ENCODE data around the gene HACE1.

HACE1 gene

GRCh38 chr6:104881964-104882668, 22.4 kb upstream of the HACE1 start:
- Histone ChIP-seq H3K36me3 (ENCODE audit: insufficient read depth, low read length) (no peaks in the 10 kb centered on the region), H3K27me3 (ENCODE audit: insufficient read depth, low read length, poor library complexity) (no peaks in the 10 kb centered on the region), H3K79me2 (ENCODE audit: insufficient read depth, low read length) (no peaks in the 10 kb centered on the region), H2AFZ (ENCODE audit: low read depth, low read length) (no peak overlapping the region), H3K9ac (ENCODE audit: low read depth, low read length) (no peak overlapping the region), H3K4me3 (ENCODE audit: low read depth in 1 of 2, low read length in 2 of 2) (no peak overlapping the region), H3K9me3 (ENCODE audit: insufficient read depth, low read length, severe bottlenecking) (no peaks in the 10 kb centered on the region), H4K20me1 (ENCODE audit: insufficient read depth, low read length) (no peaks in the 10 kb centered on the region), H3K4me1 (ENCODE audit: insufficient read depth, low read length) (no peaks in the 10 kb centered on the region), H3K4me2 (ENCODE audit: insufficient read depth, low read length) (no peak overlapping the region), H3K27ac (ENCODE audit: low read length) (no peak overlapping the region)
- no peak for ATAC-seq (ENCODE audit: insufficient read depth, low read depth)
- DNase-seq = no peak
- TF ChIP-seq EZH2 (IDR thresholded peaks at IDR 0.05; ENCODE audit: borderline replicate concordance, low read depth, low read length, severe bottlenecking) = no peak
- no peak for TF ChIP-seq CTCF (IDR thresholded peaks at IDR 0.05; ENCODE audit: borderline replicate concordance, extremely low read depth, low read length, poor library complexity, severe bottlenecking)

GRCh38 chr6:104862456-104862855, 2.7 kb upstream of the HACE1 start:
- no peak overlapping the region for H3K4me2 ChIP-seq (ENCODE audit: insufficient read depth, low read length)
- ATAC-seq (ENCODE audit: insufficient read depth, low read depth) (no peak), DNase-seq (no peak)
- no peaks in the 10 kb centered on the region; the same call in 1 of the 2 replicates for H3K36me3 ChIP-seq (ENCODE audit: insufficient read depth, low read length)
- H3K4me3 ChIP-seq (ENCODE audit: low read depth in 1 of 2, low read length in 2 of 2) = no peak overlapping the region
- no peaks in the 10 kb centered on the region for H3K27me3 ChIP-seq (ENCODE audit: insufficient read depth, low read length, poor library complexity)
- H3K9me3 ChIP-seq (ENCODE audit: insufficient read depth, low read length, severe bottlenecking) = no peaks in the 10 kb centered on the region
- H3K79me2 ChIP-seq (ENCODE audit: insufficient read depth, low read length) = peaks cover 22% of the 10 kb centered on the region
- H4K20me1 ChIP-seq (ENCODE audit: insufficient read depth, low read length) = no peaks in the 10 kb centered on the region
- TF ChIP-seq EZH2 (IDR thresholded peaks at IDR 0.05; ENCODE audit: borderline replicate concordance, low read depth, low read length, severe bottlenecking) = no peak
- no peak for TF ChIP-seq CTCF (IDR thresholded peaks at IDR 0.05; ENCODE audit: borderline replicate concordance, extremely low read depth, low read length, poor library complexity, severe bottlenecking)
- H3K27ac ChIP-seq (ENCODE audit: low read length) = no peak overlapping the region
- H3K9ac ChIP-seq (ENCODE audit: low read depth, low read length) = no peak overlapping the region
- no peak overlapping the region for H2AFZ ChIP-seq (ENCODE audit: low read depth, low read length)
- peaks cover 34% of the 10 kb centered on the region for H3K4me1 ChIP-seq (ENCODE audit: insufficient read depth, low read length)

GRCh38 chr6:104860221-104860620, 502 bp upstream of the HACE1 start:
- H3K4me3 ChIP-seq (ENCODE audit: low read depth in 1 of 2, low read length in 2 of 2) = peak overlapping the region; percentile 88 to 94; a peak in 3 of 4 replicates
- peaks cover 47% of the 10 kb centered on the region for H3K4me1 ChIP-seq (ENCODE audit: insufficient read depth, low read length)
- TF ChIP-seq CTCF (IDR thresholded peaks at IDR 0.05; ENCODE audit: borderline replicate concordance, extremely low read depth, low read length, poor library complexity, severe bottlenecking) (no peak), EZH2 (IDR thresholded peaks at IDR 0.05; ENCODE audit: borderline replicate concordance, low read depth, low read length, severe bottlenecking) (no peak)
- H3K27me3 ChIP-seq (ENCODE audit: insufficient read depth, low read length, poor library complexity) = no peaks in the 10 kb centered on the region
- H3K9me3 ChIP-seq (ENCODE audit: insufficient read depth, low read length, severe bottlenecking) = no peaks in the 10 kb centered on the region
- peaks cover 44% of the 10 kb centered on the region for H3K79me2 ChIP-seq (ENCODE audit: insufficient read depth, low read length)
- DNase-seq = no peak
- H3K9ac ChIP-seq (ENCODE audit: low read depth, low read length) = peak overlapping the region; percentile 92
- H3K27ac ChIP-seq (ENCODE audit: low read length) = peak overlapping the region; percentile 85
- peak overlapping the region; percentile 82 for H3K4me2 ChIP-seq (ENCODE audit: insufficient read depth, low read length)
- H3K36me3 ChIP-seq (ENCODE audit: insufficient read depth, low read length) = no peaks in the 10 kb centered on the region; the same call in 1 of the 2 replicates
- no peak for ATAC-seq (ENCODE audit: insufficient read depth, low read depth)
- peaks cover 5% of the 10 kb centered on the region; the same call in 1 of the 2 replicates for H4K20me1 ChIP-seq (ENCODE audit: insufficient read depth, low read length)
- peak overlapping the region; percentile 88 for H2AFZ ChIP-seq (ENCODE audit: low read depth, low read length)
